H9 (cell line): ENCODE measurements around the gene C3orf85. TPM values are rescaled to one million over a fixed set of nuclear protein-coding genes. Genes with fewer than 3 reads are reported as not detected.

Experiments
- DNase-seq: peaks from one replicate; pipeline ENCODE4 v3.0.0-alpha.2; 2017
- H2AFZ ChIP-seq: one replicate; pipeline ENCODE4 v1.6.1; 2013; ENCODE audit warnings: mild to moderate bottlenecking, low read length, control low read depth, moderate library complexity
- H2AK5ac ChIP-seq: 2 replicates; pipeline ENCODE4 v1.6.1; 2013; ENCODE audit warnings: low read length, control low read depth, mixed read lengths; ENCODE audit not compliant: insufficient read length
- H2BK120ac ChIP-seq: one replicate; pipeline ENCODE4 v1.6.1; 2013; ENCODE audit warnings: low read depth, mild to moderate bottlenecking, low read length, control low read depth, inconsistent platforms; ENCODE audit not compliant: poor library complexity, severe bottlenecking
- H2BK12ac ChIP-seq: 2 replicates; pipeline ENCODE4 v1.6.1; 2013; ENCODE audit warnings: low read length, control low read depth, mixed read lengths, low read depth; ENCODE audit not compliant: insufficient read length
- H2BK15ac ChIP-seq: 2 replicates; pipeline ENCODE4 v1.6.1; 2013; ENCODE audit warnings: low read depth, low read length, control low read depth
- H2BK20ac ChIP-seq: one replicate; pipeline ENCODE4 v1.6.1; 2013; ENCODE audit warnings: low read depth, mild to moderate bottlenecking, low read length, control low read depth, inconsistent platforms; ENCODE audit not compliant: poor library complexity, severe bottlenecking
- H2BK5ac ChIP-seq: 2 replicates; pipeline ENCODE4 v1.6.1; 2013; ENCODE audit warnings: low read length, control low read depth, mixed read lengths; ENCODE audit not compliant: insufficient read length
- H3K14ac ChIP-seq: 2 replicates; pipeline ENCODE4 v1.6.1; 2013; ENCODE audit warnings: low read length, control low read depth; ENCODE audit not compliant: insufficient read depth
- H3K18ac ChIP-seq: 2 replicates; pipeline ENCODE4 v1.6.1; 2013; ENCODE audit warnings: low read depth, mild to moderate bottlenecking, mixed read lengths, low read length, control low read depth; ENCODE audit not compliant: insufficient read length
- H3K23ac ChIP-seq: 2 replicates; pipeline ENCODE4 v1.6.1; 2013; ENCODE audit warnings: low read length, control low read depth, mixed read lengths, low read depth; ENCODE audit not compliant: insufficient read length
- H3K23me2 ChIP-seq: 2 replicates; pipeline ENCODE4 v1.6.1; 2013; ENCODE audit warnings: low read depth, mild to moderate bottlenecking, mixed read lengths, low read length, control low read depth; ENCODE audit not compliant: insufficient read length, poor library complexity, severe bottlenecking
- H3K27ac ChIP-seq: 2 replicates; pipeline ENCODE4 v1.5.1; 2013; ENCODE audit warnings: low read length, control low read depth, mixed read lengths, low read depth; ENCODE audit not compliant: insufficient read length
- H3K27me3 ChIP-seq: 2 replicates; pipeline ENCODE4 v1.6.1; 2013; ENCODE audit warnings: low read length, control low read depth, inconsistent platforms; ENCODE audit not compliant: insufficient read depth
- H3K4ac ChIP-seq: 2 replicates; pipeline ENCODE4 v1.6.1; 2013; ENCODE audit warnings: low read depth, mild to moderate bottlenecking, control low read depth, inconsistent platforms, low read length, moderate library complexity
- H3K4me1 ChIP-seq: 2 replicates; pipeline ENCODE4 v1.6.1; 2013; ENCODE audit warnings: low read length, control low read depth, inconsistent platforms; ENCODE audit not compliant: insufficient read depth
- H3K4me2 ChIP-seq: 2 replicates; pipeline ENCODE4 v1.6.1; 2013; ENCODE audit warnings: low read length, control low read depth, mixed read lengths; ENCODE audit not compliant: insufficient read length, insufficient read depth
- H3K56ac ChIP-seq: 2 replicates; pipeline ENCODE4 v1.6.1; 2013; ENCODE audit warnings: low read depth, mild to moderate bottlenecking, mixed read lengths, low read length, control low read depth; ENCODE audit not compliant: insufficient read length
- H3K79me1 ChIP-seq: 2 replicates; pipeline ENCODE4 v1.6.1; 2013; ENCODE audit warnings: low read depth, mild to moderate bottlenecking, moderate library complexity, low read length, control low read depth, inconsistent platforms; ENCODE audit not compliant: insufficient read depth, poor library complexity, severe bottlenecking
- H3K79me2 ChIP-seq: 2 replicates; pipeline ENCODE4 v1.6.1; 2013; ENCODE audit warnings: low read length, control low read depth, inconsistent platforms; ENCODE audit not compliant: insufficient read depth
- H3K9ac ChIP-seq: 2 replicates; pipeline ENCODE4 v1.6.1; 2013; ENCODE audit warnings: low read length, control low read depth, mixed read lengths; ENCODE audit not compliant: insufficient read length; ENCODE audit errors: extremely low read depth
- H3K9me3 ChIP-seq: one replicate; pipeline ENCODE4 v1.6.1; 2013; ENCODE audit warnings: low read depth, low read length, inconsistent platforms; ENCODE audit not compliant: control insufficient read depth
- H3T11ph ChIP-seq: one replicate; pipeline ENCODE4 v1.6.1; 2013; ENCODE audit warnings: mild to moderate bottlenecking, low read length, control low read depth, inconsistent platforms
- H4K20me1 ChIP-seq: one replicate; pipeline ENCODE4 v1.6.1; 2013; ENCODE audit not compliant: control insufficient read depth, insufficient read length, insufficient read depth
- H4K5ac ChIP-seq: 2 replicates; pipeline ENCODE4 v1.6.1; 2013; ENCODE audit warnings: low read depth, mild to moderate bottlenecking, mixed read lengths, low read length, control low read depth; ENCODE audit not compliant: insufficient read length
- H4K8ac ChIP-seq: replicated peaks from 2 replicates; pipeline ENCODE4 v1.6.1; 2013; ENCODE audit warnings: low read length, control low read depth, mixed read lengths, low read depth; ENCODE audit not compliant: insufficient read length
- H4K91ac ChIP-seq: 2 replicates; pipeline ENCODE4 v1.6.1; 2013; ENCODE audit warnings: low read depth, mild to moderate bottlenecking, moderate library complexity, mixed read lengths, low read length, control low read depth; ENCODE audit not compliant: insufficient read length
- H3K27ac Mint-ChIP-seq, 3 experiments: 2 replicates in 2 of 3; 3 replicates in 1 of 3; pipeline ENCODE4 v1.8.0; 2020 to 2021; ENCODE audit warnings: mixed read lengths in 3 of 3, mild to moderate bottlenecking in 1 of 3, moderate library complexity in 1 of 3
- H3K27me3 Mint-ChIP-seq: 2 replicates; pipeline ENCODE4 v1.8.0; 2021; ENCODE audit warnings: low read depth, mild to moderate bottlenecking, moderate library complexity, mixed read lengths
- H3K36me3 Mint-ChIP-seq, 3 experiments: 2 replicates in 2 of 3; 3 replicates in 1 of 3; pipeline ENCODE4 v1.8.0; 2020 to 2021; ENCODE audit warnings: low read depth in 3 of 3, mixed read lengths in 3 of 3; ENCODE audit not compliant: insufficient read depth in 1 of 3
- H3K4me1 Mint-ChIP-seq, 2 experiments: 2 replicates each; pipeline ENCODE4 v1.8.0; 2020; ENCODE audit warnings: mixed read lengths in 2 of 2
- H3K4me3 Mint-ChIP-seq, 2 experiments: 2 replicates in 1 of 2; 3 replicates in 1 of 2; pipeline ENCODE4 v1.8.0; 2020 to 2021; ENCODE audit warnings: mild to moderate bottlenecking in 2 of 2, mixed read lengths in 2 of 2, moderate library complexity in 1 of 2
- H3K9me3 Mint-ChIP-seq, 2 experiments: 2 replicates in 1 of 2; 3 replicates in 1 of 2; pipeline ENCODE4 v1.8.0; 2020; ENCODE audit warnings: mild to moderate bottlenecking in 2 of 2, mixed read lengths in 2 of 2, moderate library complexity in 1 of 2
- CTCF ChIP-seq: fragments of 200-600 bp; sonication (generic); conservative IDR thresholded peaks from 3 replicates; pipeline ENCODE4 v1.8.0; 2021; ENCODE audit warnings: antibody characterized with exemption, mild to moderate bottlenecking
- WGBS: extraction: QIAGEN DNeasy Blood & Tissue Kit; methylation state at CpG from one replicate; pipeline ENCODE4 v1.1.7; 2013; ENCODE audit warnings: missing lambda C conversion rate, low lambda C conversion rate, mixed read lengths; ENCODE audit not compliant: insufficient read length; ENCODE audit errors: extremely low coverage; 5-methylcytosine and 5-hydroxymethylcytosine counted together
- total RNA-seq: library from RNA; stranded (reverse); gene quantifications from 2 replicates; pipeline ENCODE4 v1.2.1, GENCODE V29; 2021

Gene C3orf85
- total RNA-seq, 1 experiment from 2014 or later, result not detected

GRCh38 chr3:109117939-109118338 lies 18.6 kb upstream of the C3orf85 start, which contains the start of gene MORC1:
MORC1 (minus strand) TSS chr3:109118134; CDS start chr3:109118059, 75 bp downstream.
- Histone ChIP-seq H4K5ac (no peak within 1 kb of the TSS), H2BK5ac (no peak within 1 kb of the TSS), H3K23ac (no peak within 1 kb of the TSS), H3K23me2 (no peaks in the 10 kb centered on the region), H4K91ac (no peak within 1 kb of the TSS), H4K8ac (no peak within 1 kb of the TSS), H2BK12ac (no peak within 1 kb of the TSS), H3K27me3 (no peaks in the 10 kb centered on the region), H3K14ac (no peak within 1 kb of the TSS), H3T11ph (no peak within 1 kb of the TSS), H2AFZ (no peak within 1 kb of the TSS), H2BK15ac (no peak within 1 kb of the TSS), H2BK20ac (no peak within 1 kb of the TSS), H4K20me1 (no peaks in the 10 kb centered on the region), H3K79me1 (no peaks in the 10 kb centered on the region), H3K4me1 (no peaks in the 10 kb centered on the region), H3K9me3 (no peaks in the 10 kb centered on the region), H3K56ac (no peak within 1 kb of the TSS), H2BK120ac (no peak within 1 kb of the TSS), H3K4ac (no peak within 1 kb of the TSS), H2AK5ac (no peak within 1 kb of the TSS), H3K18ac (no peak within 1 kb of the TSS), H3K4me2 (no peak within 1 kb of the TSS), H3K9ac (no peak within 1 kb of the TSS), H3K27ac (no peak within 1 kb of the TSS), H3K79me2 (peaks cover 2% of the 10 kb centered on the region; the same call in 1 of the 2 replicates)
- Mint-ChIP-seq H3K27me3 (peaks cover 1% of the 10 kb centered on the region; the same call in 1 of the 2 replicates), H3K27ac (no peak within 1 kb of the TSS; a peak in 1 of 7 replicates), H3K4me1 (no peaks in the 10 kb centered on the region), H3K9me3 (peaks cover 8 to 9% of the 10 kb centered on the region in 2 experiments; a peak in 4 of 5 replicates), H3K4me3 (no peak within 1 kb of the TSS), H3K36me3 (peaks cover 4 to 8% (median 7%) of the 10 kb centered on the region in 3 experiments; a peak in 4 of 7 replicates)
- no CpG with 5 or more reads among the region's 38 CpGs for WGBS
- DNase-seq, result peak; percentile 38
- TF ChIP-seq CTCF, result no peak
